Eye (tissue), 1 donor: ENCODE measurements around the gene ARSI.

ENCODE experiments used
- DNase-seq: peaks from one replicate; pipeline ENCODE4 v3.0.0-alpha.2; 2015

ARSI gene

GRCh38 chr5:150325426-150325825 lies 22.7 kb upstream of the ARSI start:
- DNase-seq: no peak

- DNase-seq: no peak
Observed at GRCh38 chr5:150323819-150324218, 21.1 kb upstream of the ARSI start.

DNA sequence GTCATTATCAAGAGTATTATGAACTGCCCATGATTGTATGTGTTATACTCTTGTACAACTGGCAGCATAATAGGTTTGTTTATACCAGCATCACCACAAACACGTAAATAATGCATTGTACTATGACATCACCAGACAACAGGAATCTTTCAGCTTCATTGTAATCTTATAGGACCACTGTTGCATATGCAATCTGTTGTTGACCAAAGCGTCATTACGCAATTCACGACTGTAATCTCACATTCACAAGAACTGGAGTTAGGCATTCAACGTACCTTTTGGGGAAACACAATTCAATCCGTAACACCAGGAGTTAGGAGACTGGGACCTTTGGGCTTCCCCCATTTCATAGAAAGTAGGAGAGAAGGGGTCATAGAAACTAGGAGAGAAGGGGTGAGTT lies 20.4 kb upstream of the ARSI start:
- DNase-seq: no peak

- DNase-seq: no peak
Observed at GRCh38 chr5:150322202-150322601, 19.5 kb upstream of the ARSI start.

DNA sequence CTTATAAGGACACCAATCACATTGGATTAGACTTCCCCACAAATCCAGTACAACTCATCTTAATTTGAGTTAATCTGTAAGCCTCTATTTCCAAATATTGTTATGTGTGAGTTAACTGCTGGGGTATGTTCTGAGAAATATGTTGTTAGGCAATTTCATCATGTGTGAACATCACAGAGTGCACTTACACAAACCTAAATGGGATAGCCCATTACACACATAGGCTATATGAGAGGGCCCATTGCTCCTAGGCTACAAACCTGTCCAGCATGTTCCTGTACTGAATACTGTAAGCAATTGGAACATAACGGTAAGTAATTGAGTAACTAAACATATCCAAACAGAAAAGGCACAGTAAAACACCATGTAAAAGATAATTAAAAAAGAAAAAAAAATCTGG lies 19.1 kb upstream of the ARSI start:
- DNase-seq: no peak

DNA sequence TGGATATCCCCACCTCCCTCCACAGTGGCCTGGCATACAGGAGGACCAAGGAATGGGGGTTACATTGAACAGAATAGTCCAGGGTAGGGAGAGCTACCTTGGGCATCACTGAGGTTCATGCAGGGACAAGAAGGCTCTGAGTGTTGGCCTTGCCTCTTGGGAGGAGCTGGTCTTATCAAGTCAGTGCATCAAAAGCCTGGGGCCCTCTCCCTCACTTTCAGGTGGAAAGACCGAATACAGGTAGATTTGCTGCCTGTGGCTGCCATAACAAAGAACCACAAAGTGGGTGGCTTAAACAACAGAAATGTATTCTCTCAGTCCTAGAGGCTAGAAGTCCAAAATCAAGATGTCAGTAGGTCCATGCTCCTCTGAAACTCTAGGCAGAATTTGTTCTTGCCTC lies 18.5 kb upstream of the ARSI start:
- no peak for DNase-seq

GRCh38 chr5:150320044-150320613 lies 17.4 kb upstream of the ARSI start:
- peak; percentile 75 for DNase-seq

DNA sequence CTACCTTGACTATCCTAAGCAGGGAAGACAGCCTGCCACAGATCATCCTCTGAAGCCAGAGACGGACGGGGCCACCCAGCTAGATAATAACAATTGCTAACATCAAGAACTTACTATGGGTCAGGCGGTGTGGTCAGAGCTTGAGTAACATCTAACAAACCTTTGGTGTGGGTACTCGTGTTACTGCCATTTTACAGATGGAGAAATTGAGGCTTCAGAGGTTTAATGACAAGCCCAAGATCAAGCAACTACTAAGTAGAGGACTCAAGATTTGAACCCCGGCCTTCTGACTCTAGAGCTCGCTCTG lies 16.7 kb upstream of the ARSI start:
- DNase-seq: no peak

- no peak for DNase-seq
Observed at GRCh38 chr5:150318613-150319483, 16.1 kb upstream of the ARSI start.

- peak; percentile 68 for DNase-seq
Observed at GRCh38 chr5:150317048-150318003, 14.6 kb upstream of the ARSI start.

DNA sequence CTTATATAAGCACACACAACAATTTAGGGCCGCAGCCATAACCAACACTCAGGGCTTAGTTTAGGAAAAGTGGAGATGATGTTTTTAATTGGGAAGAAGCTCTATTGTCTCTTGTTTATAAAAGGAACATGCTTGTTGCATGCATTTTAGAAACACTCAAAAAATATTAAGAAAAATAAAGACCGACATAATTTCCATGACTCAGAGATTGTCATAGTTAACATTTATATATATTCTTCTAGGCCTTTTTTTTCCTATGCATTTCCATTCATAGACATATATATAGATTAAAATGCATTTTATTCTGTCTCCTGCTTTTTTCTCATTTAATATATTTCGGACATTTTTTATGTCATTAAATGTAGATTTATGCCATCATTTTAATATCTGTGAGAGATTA lies 13.6 kb upstream of the ARSI start:
- DNase-seq: no peak

GRCh38 chr5:150315245-150315644 lies 12.5 kb upstream of the ARSI start:
- no peak for DNase-seq

- DNase-seq: no peak
Observed at GRCh38 chr5:150313921-150314716, 11.4 kb upstream of the ARSI start.

GRCh38 chr5:150313501-150313900 lies 10.8 kb upstream of the ARSI start:
- DNase-seq: no peak

- DNase-seq: no peak
Observed at GRCh38 chr5:150312518-150312917, 9.8 kb upstream of the ARSI start.

- no peak for DNase-seq
Observed at GRCh38 chr5:150311015-150311692, 8.4 kb upstream of the ARSI start.

GRCh38 chr5:150310246-150310645 lies 7.5 kb upstream of the ARSI start:
- DNase-seq: no peak

GRCh38 chr5:150309886-150310239 lies 7.2 kb upstream of the ARSI start:
- DNase-seq: no peak

DNA sequence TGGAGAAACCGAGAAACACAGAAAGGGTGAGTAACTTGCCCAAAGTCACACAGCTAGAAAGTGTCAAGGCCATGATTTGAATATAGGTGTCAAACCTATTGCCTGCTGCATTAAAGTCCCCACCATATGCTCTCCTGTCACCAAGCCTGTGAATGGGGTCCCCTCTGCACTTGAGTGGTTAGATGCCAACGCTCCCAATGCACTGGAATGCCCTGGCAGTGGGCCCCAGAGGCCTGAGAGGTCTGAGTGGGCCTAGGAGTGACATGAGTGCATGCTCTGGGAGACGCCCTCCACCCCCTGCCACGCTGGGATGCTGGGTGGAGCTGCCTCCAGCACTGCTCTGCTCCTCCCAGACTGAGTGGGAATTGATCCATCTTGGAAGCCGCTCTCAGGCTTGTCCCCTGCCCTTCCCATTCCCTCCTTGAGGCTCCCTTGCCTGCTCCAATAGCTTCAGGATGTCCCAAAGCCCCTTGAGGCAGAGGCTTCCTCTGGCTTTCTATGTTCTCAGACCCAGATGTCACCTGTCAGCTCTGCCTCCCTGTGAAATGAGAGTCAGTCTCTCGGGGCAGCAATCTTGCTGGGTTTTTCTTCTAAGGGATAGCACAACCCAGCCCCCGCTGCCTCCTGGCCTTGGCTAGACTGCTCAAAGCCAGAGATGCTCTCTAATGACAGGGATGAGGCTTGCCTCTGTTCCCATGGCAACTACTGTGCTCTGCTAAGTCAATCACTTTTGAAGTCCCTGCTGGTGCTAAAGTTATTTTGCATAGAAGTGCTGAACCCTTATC lies 6.6 kb upstream of the ARSI start:
- DNase-seq: peak; percentile 80

DNA sequence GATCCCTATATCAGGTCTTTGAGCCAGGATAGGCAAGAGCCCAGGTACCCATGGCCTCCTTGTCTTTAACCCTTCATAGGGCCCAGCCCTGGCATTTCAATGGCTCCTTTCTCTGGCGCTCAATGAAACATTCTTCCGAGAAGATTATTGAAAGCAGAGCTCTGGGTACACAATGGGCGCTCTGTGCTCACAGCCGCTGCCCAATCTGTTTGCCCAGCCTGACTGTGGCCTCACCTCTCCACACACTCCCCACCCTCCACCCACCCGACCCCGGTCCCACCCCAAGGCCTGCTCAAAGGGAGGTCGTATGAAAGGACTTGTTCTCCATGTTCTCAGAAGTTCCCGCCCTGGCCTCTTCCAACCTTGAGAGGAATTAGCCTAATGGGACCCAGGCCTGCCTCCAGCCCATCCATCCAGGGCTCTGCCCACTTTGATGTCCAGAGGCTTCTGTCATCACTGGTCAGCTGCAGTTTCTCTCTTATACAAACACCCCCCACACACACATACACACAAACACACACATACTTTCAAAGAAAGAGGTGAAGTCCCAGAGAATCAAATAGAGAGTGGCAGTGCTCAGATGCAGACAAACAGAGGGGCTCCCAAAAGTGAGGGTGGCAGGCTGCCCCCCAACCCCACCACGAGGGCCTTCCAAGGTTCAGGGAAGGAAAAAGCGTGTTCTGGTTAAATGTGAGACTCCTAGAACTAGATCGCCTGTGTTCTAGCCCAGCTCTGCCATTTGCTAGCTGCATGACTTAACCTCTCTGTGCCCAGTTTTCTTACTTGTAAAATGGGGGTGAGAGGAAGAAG lies 5.1 kb upstream of the ARSI start:
- DNase-seq: no peak

GRCh38 chr5:150306775-150307174 lies 4.1 kb upstream of the ARSI start:
- DNase-seq: no peak
